ENCODE results near the gene ANK2.

DNA sequence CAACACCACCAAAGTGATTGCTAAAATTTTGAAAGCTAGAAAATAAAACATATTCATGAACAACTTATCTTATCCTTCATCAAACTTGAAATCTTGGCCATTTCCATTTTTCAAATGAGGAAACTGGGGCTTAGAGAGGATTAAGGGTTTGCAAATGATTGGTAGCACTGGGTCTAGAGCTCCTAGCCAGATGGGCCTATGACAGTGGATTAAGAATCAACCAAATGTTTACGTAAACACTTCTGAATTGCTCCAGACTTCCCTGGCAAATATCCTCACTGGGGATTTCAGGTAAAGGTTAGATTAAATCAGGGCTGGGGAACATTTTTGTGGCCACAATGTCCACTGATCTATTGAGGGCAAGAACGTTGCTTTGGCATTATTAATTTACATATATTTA is 241.2 kb downstream of the ANK2 start:
- no peak for TF ChIP-seq EZH2 (conservative IDR thresholded peaks at IDR 0.05; ENCODE audit: low read depth, low read length)
- TF ChIP-seq, protein P1, sequence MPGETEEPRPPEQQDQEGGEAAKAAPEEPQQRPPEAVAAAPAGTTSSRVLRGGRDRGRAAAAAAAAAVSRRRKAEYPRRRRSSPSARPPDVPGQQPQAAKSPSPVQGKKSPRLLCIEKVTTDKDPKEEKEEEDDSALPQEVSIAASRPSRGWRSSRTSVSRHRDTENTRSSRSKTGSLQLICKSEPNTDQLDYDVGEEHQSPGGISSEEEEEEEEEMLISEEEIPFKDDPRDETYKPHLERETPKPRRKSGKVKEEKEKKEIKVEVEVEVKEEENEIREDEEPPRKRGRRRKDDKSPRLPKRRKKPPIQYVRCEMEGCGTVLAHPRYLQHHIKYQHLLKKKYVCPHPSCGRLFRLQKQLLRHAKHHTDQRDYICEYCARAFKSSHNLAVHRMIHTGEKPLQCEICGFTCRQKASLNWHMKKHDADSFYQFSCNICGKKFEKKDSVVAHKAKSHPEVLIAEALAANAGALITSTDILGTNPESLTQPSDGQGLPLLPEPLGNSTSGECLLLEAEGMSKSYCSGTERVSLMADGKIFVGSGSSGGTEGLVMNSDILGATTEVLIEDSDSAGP (CRISPR knock-in tag; IDR thresholded peaks at IDR 0.05; ENCODE audit: borderline replicate concordance): no peak
- no peak for TF ChIP-seq SMAD1 (CRISPR knock-in tag; IDR thresholded peaks at IDR 0.05; ENCODE audit: borderline replicate concordance, low read depth)
- no peak for TF ChIP-seq ZFP90 (CRISPR knock-in tag; IDR thresholded peaks at IDR 0.05; ENCODE audit: borderline replicate concordance)
- no peak for TF ChIP-seq JUN (CRISPR knock-in tag; IDR thresholded peaks at IDR 0.05)
- no peak for TF ChIP-seq RAD21 (CRISPR knock-in tag; IDR thresholded peaks at IDR 0.05)
- TF ChIP-seq MTA3 (CRISPR knock-in tag; IDR thresholded peaks at IDR 0.05): no peak
- TF ChIP-seq HCFC1 (IDR thresholded peaks at IDR 0.05; ENCODE audit: low read depth, low read length): no peak
